ENCODE measurements around the gene PLXNA4.

GRCh38 chr7:132392713-132393112 lies 183.6 kb downstream of the PLXNA4 start:
- TF ChIP-seq CTCF (IDR thresholded peaks at IDR 0.05 in 4 of 5, conservative IDR thresholded peaks at IDR 0.05 in 1 of 5) (no peak), POLR2A (IDR thresholded peaks at IDR 0.05) (no peak)
